ENCODE measurements around the gene AZGP1.

GRCh38 chr7:100016215-100016901, 40.5 kb upstream of the AZGP1 start:
- no peak for TF ChIP-seq MAX (IDR thresholded peaks at IDR 0.05)
- TF ChIP-seq CEBPB (IDR thresholded peaks at IDR 0.05) = no peak
- TF ChIP-seq REST (IDR thresholded peaks at IDR 0.05; ENCODE audit: low read depth) = no peak
- TF ChIP-seq EGR1 (IDR thresholded peaks at IDR 0.05) = no peak
- TF ChIP-seq CREB1 (IDR thresholded peaks at IDR 0.05; ENCODE audit: low read depth) = no peak
- TF ChIP-seq EP300 (IDR thresholded peaks at IDR 0.05; ENCODE audit: borderline replicate concordance) = no peak
- TF ChIP-seq TAF1 (IDR thresholded peaks at IDR 0.05; ENCODE audit: low read depth) = no peak
- TF ChIP-seq TCF12 (IDR thresholded peaks at IDR 0.05; ENCODE audit: low read depth) = no peak
- no peak for TF ChIP-seq RAD21 (IDR thresholded peaks at IDR 0.05; ENCODE audit: low read depth)
- no peak for TF ChIP-seq YY1 (IDR thresholded peaks at IDR 0.05; ENCODE audit: low read depth)
- no peak for TF ChIP-seq TEAD4 (IDR thresholded peaks at IDR 0.05)
- no peak for TF ChIP-seq FOXM1 (IDR thresholded peaks at IDR 0.05; ENCODE audit: borderline replicate concordance, low read depth)
- TF ChIP-seq NFIC (IDR thresholded peaks at IDR 0.05) = no peak

All from Ishikawa (cell line).